ENCODE results near the gene PRPF39.
A peak's percentile ranks its signal among the peaks of the same experiment; 100 is the strongest.

Gene PRPF39

DNA sequence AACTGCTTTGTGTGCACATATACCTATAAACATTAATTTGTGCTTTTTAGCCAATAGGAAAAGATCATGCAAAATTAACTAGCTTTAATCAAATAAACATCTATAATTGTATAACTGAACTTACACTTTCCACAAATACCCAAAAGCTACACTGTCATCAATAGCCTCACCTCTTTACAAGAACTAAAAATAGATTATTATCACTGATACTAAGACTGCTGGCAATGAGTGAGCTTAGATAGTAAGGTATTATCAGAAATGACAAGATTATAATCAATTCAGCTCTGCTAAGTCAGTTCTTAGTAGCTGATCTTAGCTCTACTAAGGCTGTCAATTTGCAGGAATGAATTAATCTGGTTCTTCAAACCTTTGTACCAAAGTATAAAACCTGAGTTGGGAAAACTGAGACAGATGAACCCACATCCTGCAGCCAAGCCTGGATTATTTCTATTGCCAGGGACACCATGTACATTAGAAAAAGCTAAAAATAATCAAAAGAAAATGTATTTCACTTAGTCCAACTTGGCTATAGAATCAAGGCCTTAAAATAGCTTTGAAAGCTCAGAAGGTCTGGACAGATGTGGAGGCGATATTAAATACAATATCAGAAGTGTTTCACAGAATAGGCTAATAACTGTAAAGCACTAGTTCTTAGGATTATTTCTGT lies 45.2 kb downstream of the PRPF39 start:
- in situ Hi-C loops (cut with MboI; ENCODE audit: low sequenced_read_pairs, unreplicated experiment): no loop called here
- no peak for DNase-seq (ENCODE audit: low spot score)
- no peak for TF ChIP-seq CTCF (IDR thresholded peaks at IDR 0.05; ENCODE audit: borderline replicate concordance, control extremely low read depth, extremely low read depth, insufficient read depth, missing control alignments)

GRCh38 chr14:45133683-45134050 lies 49.8 kb downstream of the PRPF39 start:
- TF ChIP-seq CTCF (IDR thresholded peaks at IDR 0.05; ENCODE audit: borderline replicate concordance, control extremely low read depth, extremely low read depth, insufficient read depth, missing control alignments): no peak
- in situ Hi-C loops (cut with MboI; ENCODE audit: low sequenced_read_pairs, unreplicated experiment): no loop called here

GRCh38 chr14:45134051-45134958 lies 50.4 kb downstream of the PRPF39 start, which contains the start of gene FKBP3:
Gene FKBP3, minus strand, starts transcription at chr14:45134481. Its CDS starts 25 bp downstream, at chr14:45134456.
- in situ Hi-C loops (cut with MboI; ENCODE audit: low sequenced_read_pairs, unreplicated experiment): no loop called here
- TF ChIP-seq CTCF (IDR thresholded peaks at IDR 0.05; ENCODE audit: borderline replicate concordance, control extremely low read depth, extremely low read depth, insufficient read depth, missing control alignments): peak; percentile 30

More at GRCh38 chr14:45133683-45134050, 49.8 kb downstream of the PRPF39 start:
- no peak for DNase-seq (ENCODE audit: low spot score)

GRCh38 chr14:45135156-45135555 lies 51.2 kb downstream of the PRPF39 start:
- TF ChIP-seq CTCF (IDR thresholded peaks at IDR 0.05; ENCODE audit: borderline replicate concordance, control extremely low read depth, extremely low read depth, insufficient read depth, missing control alignments): no peak
- in situ Hi-C loops (cut with MboI; ENCODE audit: low sequenced_read_pairs, unreplicated experiment): no loop called here
- DNase-seq (ENCODE audit: low spot score): no peak

More at GRCh38 chr14:45134051-45134958, 50.4 kb downstream of the PRPF39 start, which contains the start of gene FKBP3:
- peak; percentile 98 for DNase-seq (ENCODE audit: low spot score)

DNA sequence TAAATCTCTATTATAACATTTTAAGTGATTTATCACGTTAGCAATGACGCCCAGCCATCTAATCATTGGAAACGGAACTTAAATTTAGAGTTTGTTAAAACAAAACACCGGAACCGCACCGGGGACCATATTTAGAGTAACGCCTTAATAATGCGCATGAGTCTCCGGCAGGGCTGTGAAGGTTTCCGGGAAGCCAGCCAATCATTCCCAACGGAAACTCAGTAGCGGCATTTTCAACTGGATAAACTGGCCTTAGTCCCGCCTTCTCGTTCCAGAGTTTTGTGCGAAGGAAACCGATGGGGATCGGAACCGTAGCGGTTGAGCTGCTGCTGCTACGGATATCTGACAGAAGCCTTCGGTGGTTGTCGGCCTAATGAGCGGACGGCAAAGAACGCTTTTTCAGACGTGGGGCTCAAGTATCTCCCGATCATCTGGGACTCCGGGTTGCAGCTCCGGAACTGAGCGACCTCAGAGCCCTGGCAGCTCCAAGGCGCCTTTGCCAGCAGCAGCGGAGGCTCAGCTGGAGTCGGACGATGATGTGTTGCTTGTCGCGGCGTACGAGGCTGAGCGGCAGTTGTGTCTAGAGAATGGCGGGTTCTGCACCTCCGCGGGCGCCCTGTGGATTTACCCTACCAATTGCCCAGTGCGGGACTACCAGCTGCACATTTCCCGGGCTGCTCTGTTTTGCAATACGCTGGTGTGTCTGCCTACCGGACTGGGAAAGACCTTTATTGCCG lies 51.9 kb downstream of the PRPF39 start, which contains the start of gene FANCM:
Gene FANCM (plus strand): TSS at position 272 of the 737 bp plus-strand sequence. CDS start 102 bp downstream, at position 374.
- no peak for TF ChIP-seq CTCF (IDR thresholded peaks at IDR 0.05; ENCODE audit: borderline replicate concordance, control extremely low read depth, extremely low read depth, insufficient read depth, missing control alignments)
- in situ Hi-C loops (cut with MboI; ENCODE audit: low sequenced_read_pairs, unreplicated experiment): no loop called here
- peak; percentile 86 for DNase-seq (ENCODE audit: low spot score)

DNA sequence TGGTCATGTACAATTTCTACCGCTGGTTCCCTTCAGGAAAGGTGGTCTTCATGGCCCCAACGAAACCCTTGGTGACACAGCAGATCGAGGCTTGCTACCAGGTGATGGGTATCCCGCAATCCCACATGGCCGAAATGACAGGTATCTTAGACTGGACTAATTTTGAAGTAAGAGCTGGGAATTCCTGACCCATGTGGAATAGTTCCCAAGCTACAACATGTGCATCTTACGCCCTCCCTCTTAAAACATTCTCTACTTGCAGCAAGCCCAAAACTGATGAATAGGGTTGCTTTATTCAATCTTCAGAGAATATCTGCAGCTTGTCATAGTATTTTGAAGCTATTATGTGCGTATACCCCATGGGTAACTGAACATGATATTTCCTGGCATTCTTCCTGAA lies 52.5 kb downstream of the PRPF39 start:
- no peak for TF ChIP-seq CTCF (IDR thresholded peaks at IDR 0.05; ENCODE audit: borderline replicate concordance, control extremely low read depth, extremely low read depth, insufficient read depth, missing control alignments)
- no peak for DNase-seq (ENCODE audit: low spot score)
- in situ Hi-C loops (cut with MboI; ENCODE audit: low sequenced_read_pairs, unreplicated experiment): no loop called here

Measured in GM13976 (cell line).